CD4-positive, alpha-beta T cell treated with Interferon gamma for 1 hour (primary cell): ENCODE data around the gene KDM2A.
"Not testable (repeated sequence)": the region's sequence is repeated elsewhere in the genome, so short reads cannot be mapped to it uniquely, and the experiment has no call there.

Experiments
- DNase-seq: peaks from one replicate; pipeline ENCODE4 v3.0.0-alpha.2; 2020

The KDM2A gene

DNA sequence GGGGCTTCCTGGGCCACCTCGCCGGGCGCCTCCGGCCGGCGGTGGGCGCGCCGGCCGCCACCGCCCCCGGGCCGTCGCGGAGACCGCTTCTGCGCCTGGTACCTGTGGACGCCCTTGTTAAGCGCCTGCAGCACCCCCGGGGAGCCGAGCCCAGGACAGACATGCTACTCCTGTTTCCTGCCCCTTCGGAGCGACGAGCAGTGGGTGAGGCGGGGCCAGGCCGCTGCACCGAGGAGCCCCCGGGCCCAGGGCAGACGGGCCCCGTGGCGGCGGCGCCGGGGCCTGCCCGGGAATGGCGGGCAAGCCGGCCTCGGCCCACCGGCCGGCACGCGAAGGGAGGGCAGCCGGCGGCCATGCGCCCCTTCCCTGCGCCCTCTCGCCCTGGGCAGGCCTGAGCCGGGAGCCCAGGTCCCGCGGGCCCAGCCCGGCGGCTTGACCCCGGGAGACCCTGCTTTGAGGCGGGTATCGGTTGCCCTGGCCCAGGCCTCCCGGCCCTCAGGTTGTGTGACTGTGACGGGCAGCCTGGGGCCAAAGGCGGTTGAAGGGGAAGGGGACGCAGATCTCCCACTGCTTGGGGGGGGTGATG lies 789 bp upstream of the KDM2A start:
- peak; percentile 46 for DNase-seq

GRCh38 chr11:67119585-67120391 lies 725 bp downstream of the KDM2A start:
- no peak for DNase-seq

DNA sequence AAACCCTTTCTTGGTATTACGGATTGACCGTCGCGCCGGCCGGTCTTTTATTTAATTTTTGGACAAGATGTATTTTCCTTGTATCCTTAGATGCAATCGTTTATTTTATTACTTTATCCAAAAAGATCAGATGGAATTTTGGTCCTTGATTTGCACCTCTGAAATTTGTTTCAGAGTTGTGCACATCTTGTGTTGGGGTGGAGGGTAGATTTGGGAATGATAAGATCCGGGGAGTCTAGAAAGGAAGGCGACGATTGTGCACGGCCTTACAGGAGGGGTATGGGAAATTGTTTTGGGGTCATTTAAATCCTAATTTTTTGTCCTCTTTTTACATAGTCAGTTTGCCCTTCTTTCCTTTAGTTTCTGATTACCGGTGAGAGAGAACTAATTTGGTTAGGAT lies 1.4 kb downstream of the KDM2A start:
- no peak for DNase-seq

DNA sequence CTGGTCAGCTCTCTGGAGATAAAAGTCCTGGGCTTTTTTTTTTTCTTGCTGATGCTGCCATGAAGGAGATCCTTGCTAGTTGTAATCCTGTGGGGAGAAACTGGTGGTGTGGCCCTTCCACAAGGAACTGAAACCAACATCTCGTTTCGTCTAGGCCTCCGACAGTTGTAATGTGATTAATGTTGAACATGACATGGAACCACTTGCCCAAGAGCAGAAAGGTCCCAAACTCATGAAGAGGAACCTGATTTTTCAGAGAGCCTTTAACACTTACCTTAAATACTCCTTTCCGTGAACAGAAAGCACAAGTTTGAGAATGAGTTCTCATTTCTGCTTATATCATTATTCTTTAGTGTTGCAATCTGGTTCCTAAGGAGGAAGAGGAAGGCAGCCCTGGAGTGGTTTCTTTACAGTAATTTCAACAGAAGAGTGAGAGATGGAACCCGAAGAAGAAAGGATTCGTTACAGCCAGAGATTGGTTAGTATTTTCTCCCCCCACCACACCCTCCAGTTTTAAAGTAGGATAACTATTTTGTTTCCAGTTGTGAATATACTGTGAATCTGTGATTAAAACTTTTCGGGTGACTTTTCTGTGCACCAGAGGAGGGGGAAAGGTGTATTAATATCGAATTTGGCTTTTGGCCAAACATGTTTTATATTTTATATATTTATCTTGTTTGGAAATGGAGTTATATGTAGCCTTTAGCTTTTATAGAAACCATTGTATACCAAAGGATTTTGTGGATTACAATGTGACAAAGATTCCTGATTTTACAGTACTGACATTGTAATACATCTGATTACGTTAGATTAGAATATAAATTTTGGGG lies 2.0 kb downstream of the KDM2A start:
- peak; percentile 36 for DNase-seq

DNA sequence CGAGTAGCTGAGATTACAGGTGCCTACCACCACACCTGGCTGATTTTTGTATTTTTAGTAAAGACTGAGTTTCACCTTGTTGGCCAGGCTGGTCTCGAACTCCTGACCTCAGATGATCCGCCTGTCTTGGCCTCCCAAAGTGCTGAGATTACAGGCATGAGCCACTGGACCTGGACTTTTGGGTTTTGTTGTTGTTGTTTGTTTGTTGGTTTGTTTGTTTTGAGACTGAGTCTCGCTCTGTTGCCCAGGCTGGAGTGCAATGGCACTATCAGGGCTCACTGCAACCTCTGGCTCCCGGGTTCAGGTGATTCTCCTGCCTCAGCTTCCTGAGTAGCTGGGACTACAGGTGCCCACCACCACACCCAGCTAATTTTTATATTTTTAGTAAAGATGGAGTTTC lies 4.7 kb downstream of the KDM2A start:
- not testable (repeated sequence) for DNase-seq

DNA sequence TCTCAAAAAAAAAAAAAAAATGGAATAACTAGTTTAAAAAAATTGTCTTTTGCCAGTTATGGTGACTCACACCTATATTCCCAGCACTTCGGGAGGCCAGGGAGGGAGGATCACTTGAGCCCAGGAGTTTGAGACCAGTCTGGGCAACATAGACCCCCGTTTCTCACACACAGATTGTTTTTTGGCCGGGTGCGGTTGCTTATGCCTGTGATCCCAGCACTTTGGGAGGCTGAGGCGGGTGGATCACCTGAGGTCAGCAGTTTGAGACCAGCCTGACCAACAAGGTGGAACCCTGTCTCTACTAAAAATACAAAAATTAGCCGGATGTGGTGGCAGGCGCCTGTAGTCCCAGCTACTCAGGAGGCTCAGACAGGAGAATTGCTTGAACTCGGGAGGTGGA lies 7.2 kb downstream of the KDM2A start:
- DNase-seq = not testable (repeated sequence)

GRCh38 chr11:67126986-67127385 lies 7.9 kb downstream of the KDM2A start:
- no peak for DNase-seq

GRCh38 chr11:67130861-67131260 lies 11.8 kb downstream of the KDM2A start:
- not testable (repeated sequence) for DNase-seq

- no peak for DNase-seq
Measured at GRCh38 chr11:67136156-67136555, 17.1 kb downstream of the KDM2A start.

GRCh38 chr11:67138922-67139321 lies 19.9 kb downstream of the KDM2A start:
- no peak for DNase-seq

DNA sequence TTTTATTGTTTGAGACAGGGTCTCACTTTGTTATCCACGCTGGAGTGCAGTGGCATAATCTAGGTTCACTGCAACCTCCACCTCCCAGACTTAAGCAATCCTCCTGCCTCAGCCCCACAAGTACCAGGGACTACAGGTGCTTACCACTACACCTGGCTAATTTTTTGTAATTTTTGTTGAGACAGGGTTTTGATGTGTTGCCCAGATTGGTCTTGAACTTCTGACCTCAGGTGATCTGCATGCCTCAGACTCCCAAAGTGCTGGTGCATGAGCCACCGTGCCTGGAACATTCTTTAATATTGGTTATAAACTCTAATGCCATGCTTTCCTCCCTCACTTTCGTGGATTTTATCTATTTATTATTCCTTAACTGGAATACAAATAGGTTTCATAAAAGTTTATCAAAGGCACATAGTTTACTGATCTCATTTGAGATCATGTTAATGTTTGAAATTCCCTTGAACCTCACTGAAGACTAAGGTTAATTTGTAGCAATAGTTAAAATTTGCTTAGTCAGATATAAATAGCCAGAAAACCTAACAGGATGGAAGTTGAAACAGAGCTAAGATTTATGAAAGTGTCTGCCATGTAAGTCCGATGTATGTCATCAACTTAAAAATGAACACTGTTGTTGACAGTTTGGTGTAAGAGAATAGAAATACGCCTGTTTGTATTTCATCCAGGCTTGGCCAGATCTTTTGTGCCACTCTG lies 27.6 kb downstream of the KDM2A start:
- DNase-seq = no peak

- DNase-seq = no peak
Measured at GRCh38 chr11:67153971-67154370, 34.9 kb downstream of the KDM2A start.

DNA sequence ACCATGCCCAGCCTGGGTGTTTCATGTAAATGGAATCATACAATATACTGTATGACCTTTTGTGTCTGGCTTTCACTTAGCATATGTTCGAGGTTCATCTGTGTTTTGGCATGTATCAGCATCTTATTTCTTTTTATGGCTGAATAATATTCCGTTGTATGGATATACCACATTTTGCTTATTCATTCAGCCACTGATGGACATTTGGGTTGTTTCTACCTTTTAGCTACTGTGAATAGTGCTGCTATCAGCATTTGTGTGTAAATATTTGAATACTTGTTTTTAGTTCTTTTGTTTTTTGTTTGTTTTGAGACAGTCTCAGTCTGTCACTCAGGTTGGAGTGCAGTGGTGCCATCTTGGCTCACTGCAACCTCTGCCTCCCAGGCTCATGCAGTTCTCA lies 35.7 kb downstream of the KDM2A start:
- DNase-seq = no peak

- no peak for DNase-seq
Measured at GRCh38 chr11:67157691-67158090, 38.6 kb downstream of the KDM2A start.

DNA sequence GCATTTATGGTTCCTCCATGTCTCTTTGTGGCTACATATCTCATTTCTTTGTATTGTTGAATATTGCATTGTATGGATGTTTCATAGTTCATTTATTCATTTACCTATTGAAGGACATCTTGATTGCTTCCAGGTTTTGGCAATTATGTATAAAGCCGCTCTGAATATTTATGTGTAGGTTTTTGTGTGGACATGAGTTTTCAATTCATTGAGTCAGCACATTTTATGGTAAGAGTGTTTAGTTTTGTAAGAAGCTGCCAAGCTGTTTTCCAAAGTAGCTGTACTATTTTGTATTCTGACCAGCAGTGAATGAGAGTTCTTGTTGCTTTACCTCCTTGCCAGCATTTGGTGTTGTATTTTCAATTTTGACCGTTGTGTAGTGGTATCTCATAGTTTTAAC lies 39.2 kb downstream of the KDM2A start:
- DNase-seq = no peak

DNA sequence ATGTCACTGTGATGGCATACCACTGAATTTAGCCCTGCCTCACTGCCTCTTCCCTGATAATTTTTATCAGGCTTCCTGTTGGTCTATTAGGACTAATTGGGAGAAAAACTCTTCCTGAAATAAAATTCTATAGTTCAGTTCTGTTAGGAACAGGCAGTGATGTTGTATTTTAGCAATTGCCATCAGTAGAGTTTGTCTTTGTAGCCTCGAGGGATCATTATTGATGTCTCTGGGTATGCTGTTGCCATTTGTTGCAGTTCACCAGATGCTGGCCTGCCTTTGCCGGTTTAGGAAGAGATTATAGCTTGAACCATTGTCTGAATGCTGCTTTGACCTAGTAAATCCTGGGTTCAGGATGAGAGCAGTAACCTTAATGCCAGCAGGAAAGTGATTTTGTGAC lies 41.0 kb downstream of the KDM2A start:
- DNase-seq = no peak

DNA sequence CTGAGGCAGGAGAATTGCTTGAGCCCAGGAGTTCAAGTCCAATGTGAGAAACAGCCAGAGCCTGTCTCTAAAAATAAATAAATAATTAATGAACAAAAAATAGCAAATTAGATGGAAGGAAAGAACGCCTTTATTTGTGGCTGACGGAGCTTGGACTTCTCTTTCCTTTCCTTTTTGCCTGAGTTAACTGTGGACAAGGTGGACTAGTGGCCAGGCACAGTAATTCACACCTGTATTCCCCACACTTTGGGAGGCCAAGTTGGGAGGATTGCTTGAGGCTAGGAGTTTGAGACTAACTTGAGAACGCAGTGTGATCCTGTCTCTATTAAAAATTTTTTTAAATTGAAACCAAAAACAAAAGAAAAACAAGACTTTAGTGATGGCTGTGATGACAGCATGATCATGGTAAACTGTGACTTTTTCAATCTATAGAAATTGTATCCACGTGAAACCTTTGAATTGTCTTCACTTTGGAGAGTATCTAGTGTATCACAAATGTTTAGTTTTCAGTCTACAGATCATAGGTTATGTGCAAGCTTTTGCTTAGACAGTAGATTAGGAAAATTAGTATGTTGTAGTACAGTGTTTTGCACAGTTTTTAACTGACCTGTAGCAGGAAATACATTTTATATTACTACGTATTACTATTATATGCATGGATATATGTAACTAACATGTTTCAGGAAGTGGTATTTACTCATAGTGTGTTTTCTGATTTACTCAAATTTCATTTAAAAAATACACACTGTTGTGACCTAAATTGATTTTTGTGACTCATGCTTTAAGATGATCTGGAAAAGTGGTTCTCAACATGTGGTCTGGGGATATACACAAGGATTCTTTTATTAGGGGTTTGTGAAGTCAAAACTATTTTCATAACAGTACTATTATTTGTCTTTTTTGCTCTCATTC lies 42.1 kb downstream of the KDM2A start:
- DNase-seq = no peak

DNA sequence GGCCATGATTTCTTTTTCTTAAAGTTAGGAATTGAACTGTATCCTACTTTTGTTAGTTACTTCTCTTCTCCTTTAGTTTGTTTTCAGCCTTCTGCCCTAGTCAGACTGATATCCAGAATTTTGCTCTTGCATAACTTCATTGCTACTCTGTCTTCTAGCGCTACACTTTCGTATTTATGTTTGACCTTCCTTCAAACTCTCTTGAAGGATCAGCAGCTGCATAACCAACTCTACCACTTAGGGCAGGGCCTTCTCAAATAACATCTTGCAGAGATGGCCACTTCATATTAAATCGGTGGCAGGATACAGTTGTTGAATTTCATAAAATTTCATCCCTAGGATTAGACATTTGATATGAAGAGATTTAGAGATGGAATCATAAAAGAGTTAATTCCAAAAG lies 43.9 kb downstream of the KDM2A start:
- no peak for DNase-seq

- no peak for DNase-seq
Measured at GRCh38 chr11:67165623-67166022, 46.6 kb downstream of the KDM2A start.

DNA sequence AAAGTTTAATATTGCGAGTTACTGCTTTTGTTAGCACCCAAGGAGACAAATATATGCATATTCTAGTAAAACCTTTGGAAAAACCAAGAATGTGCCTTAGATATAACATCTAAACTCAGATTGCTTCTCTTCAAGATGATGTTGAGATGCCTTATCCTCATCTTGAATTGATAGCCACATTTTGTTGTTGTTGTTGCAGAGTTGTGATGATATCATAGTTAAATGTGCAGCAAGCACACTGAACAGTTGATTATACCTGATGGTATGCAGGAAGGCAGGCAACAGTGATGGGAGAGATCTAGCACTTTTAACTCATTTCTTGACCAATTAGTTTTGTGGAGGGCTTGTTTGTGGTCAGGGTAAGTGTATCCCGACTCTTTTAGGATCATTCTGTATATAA lies 48.0 kb downstream of the KDM2A start:
- no peak for DNase-seq

DNA sequence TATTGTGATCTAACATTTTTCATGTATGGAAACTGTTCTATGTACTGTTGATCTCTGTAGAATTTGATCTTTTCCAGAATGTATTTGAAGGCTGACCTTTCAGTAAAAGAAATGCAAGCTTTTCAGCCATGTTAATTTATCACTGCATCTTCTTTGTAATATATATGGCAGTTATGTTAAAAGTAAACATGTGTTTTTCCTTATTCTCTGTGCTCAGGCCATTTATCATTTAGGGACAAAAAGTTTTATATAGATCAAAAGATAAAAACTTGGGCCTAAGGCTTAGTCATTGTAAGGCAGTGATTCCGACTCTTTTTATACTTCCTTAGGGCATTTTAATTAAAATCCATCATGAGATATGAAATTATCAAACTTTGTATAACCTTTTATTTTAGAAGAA lies 48.7 kb downstream of the KDM2A start:
- no peak for DNase-seq

- DNase-seq = not testable (repeated sequence)
Measured at GRCh38 chr11:67168911-67169310, 49.8 kb downstream of the KDM2A start.
